IPS-18a (cell line): ENCODE data around the gene ETNK2.
"Not testable (repeated sequence)": the region's sequence is repeated elsewhere in the genome, so short reads cannot be mapped to it uniquely, and the experiment has no call there.

Experiments used
- H3K27ac ChIP-seq: one replicate; pipeline ENCODE4 v1.5.1; 2013; ENCODE audit warnings: low read length
- H3K27me3 ChIP-seq: one replicate; pipeline ENCODE4 v1.6.1; 2013; ENCODE audit warnings: mild to moderate bottlenecking, low read length; ENCODE audit not compliant: control insufficient read depth, insufficient read depth
- H3K36me3 ChIP-seq: one replicate; pipeline ENCODE4 v1.6.1; 2013; ENCODE audit warnings: low read depth, low read length; ENCODE audit not compliant: control insufficient read depth
- H3K4me1 ChIP-seq: one replicate; pipeline ENCODE4 v1.6.1; 2013; ENCODE audit warnings: low read depth, low read length; ENCODE audit not compliant: control insufficient read depth
- H3K4me3 ChIP-seq: one replicate; pipeline ENCODE4 v1.5.1; 2013; ENCODE audit warnings: low read length
- H3K9ac ChIP-seq: one replicate; pipeline ENCODE4 v1.6.1; 2013; ENCODE audit warnings: mild to moderate bottlenecking, low read length, moderate library complexity
- H3K9me3 ChIP-seq: one replicate; pipeline ENCODE4 v1.6.1; 2013; ENCODE audit warnings: low read depth, low read length; ENCODE audit not compliant: control insufficient read depth

Gene ETNK2

DNA sequence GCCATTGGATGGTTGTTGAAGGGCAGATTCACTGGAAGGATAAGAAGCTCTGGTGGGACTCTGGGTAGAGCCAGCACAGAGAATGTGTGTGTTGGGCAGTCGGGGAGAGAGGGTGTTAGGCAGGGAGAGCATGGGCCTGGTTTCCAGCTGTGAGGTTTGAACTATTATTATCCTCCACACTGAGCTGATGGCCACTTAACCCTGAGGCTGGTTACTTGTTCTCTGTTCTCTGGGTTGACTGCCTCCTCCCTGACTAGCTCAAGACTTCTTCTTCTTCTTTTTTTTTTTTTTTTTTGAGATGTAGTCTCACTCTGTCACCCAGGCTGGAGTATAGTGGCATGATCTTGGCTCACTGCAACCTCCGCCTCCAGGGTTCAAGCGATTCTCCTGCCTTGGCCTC lies 61.7 kb downstream of the ETNK2 start:
- not testable (repeated sequence) for H3K4me3 ChIP-seq, H3K9me3 ChIP-seq, H3K9ac ChIP-seq, H3K36me3 ChIP-seq, H3K27me3 ChIP-seq, H3K27ac ChIP-seq
- H3K4me1 ChIP-seq, result peaks cover 71% of the 10 kb centered on the region

- H3K36me3 ChIP-seq, result no peaks in the 10 kb centered on the region
- H3K9ac ChIP-seq, result no peak overlapping the region
- H3K4me3 ChIP-seq, result no peak overlapping the region
- H3K27ac ChIP-seq, result no peak overlapping the region
- peaks cover 70% of the 10 kb centered on the region for H3K4me1 ChIP-seq
- no peaks in the 10 kb centered on the region for H3K9me3 ChIP-seq
- H3K27me3 ChIP-seq, result no peaks in the 10 kb centered on the region
Measured at GRCh38 chr1:204089044-204089751, 62.6 kb downstream of the ETNK2 start.

DNA sequence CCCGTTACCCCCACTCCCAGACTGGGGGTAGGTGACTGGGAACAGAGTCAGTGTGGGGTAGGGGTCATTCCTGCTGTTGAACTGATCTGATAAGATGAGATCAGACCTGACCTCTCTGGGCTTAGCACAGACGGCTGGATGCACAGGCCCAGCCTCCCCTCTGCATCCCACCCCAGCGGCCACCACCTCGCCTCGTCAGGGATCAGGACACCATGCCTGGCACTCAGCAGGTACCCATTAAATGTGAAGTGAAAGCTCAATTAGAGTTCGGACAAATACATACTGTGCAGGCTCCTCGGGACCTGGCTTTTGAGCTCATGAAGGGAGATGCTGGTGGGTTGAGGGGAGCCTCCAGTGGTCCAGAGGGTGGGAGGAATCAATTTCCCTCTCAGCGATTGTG lies 63.2 kb downstream of the ETNK2 start:
- no peaks in the 10 kb centered on the region for H3K27me3 ChIP-seq
- H3K4me3 ChIP-seq, result no peak overlapping the region
- no peaks in the 10 kb centered on the region for H3K9me3 ChIP-seq
- no peak overlapping the region for H3K27ac ChIP-seq
- H3K4me1 ChIP-seq, result peaks cover 70% of the 10 kb centered on the region
- no peaks in the 10 kb centered on the region for H3K36me3 ChIP-seq
- no peak overlapping the region for H3K9ac ChIP-seq

DNA sequence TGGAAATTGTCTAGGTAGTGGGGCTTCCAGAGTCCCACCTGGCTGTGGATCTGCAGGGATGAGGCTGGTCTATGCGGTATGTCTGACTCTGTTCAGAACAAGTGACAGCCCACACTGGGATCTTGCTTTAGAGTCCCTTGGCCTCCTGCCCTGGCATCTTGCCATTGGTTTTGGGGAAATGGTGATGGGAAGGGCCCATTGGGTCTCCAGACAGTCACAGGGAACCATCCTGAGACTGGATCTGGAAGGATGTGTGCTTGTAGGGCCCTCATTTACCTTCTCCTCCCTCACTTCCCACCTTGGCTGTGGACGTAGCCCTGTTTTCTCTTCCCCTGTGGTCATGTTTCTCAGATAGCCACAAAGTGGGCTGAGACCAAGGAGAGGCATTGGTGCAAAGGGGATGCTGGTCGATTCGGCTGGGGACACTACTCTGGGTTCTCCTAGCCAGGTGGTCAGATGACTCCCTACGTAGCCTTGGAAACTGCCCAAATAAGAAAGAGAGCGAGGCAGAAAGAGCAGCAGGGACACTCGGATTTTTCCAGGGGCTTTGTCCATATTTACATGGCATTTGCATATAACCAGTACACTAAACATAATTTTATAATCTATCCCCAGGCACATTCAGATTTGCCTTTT lies 63.8 kb downstream of the ETNK2 start:
- Histone ChIP-seq H3K9me3 (no peaks in the 10 kb centered on the region), H3K36me3 (no peaks in the 10 kb centered on the region), H3K9ac (no peak overlapping the region), H3K4me1 (peaks cover 70% of the 10 kb centered on the region), H3K27ac (no peak overlapping the region), H3K27me3 (no peaks in the 10 kb centered on the region), H3K4me3 (no peak overlapping the region)

GRCh38 chr1:204087181-204087892 lies 64.5 kb downstream of the ETNK2 start:
- Histone ChIP-seq H3K36me3 (no peaks in the 10 kb centered on the region), H3K27me3 (no peaks in the 10 kb centered on the region), H3K4me1 (peaks cover 70% of the 10 kb centered on the region), H3K27ac (no peak overlapping the region), H3K4me3 (no peak overlapping the region), H3K9me3 (no peaks in the 10 kb centered on the region), H3K9ac (no peak overlapping the region)

GRCh38 chr1:204085876-204086275 lies 66.0 kb downstream of the ETNK2 start:
- Histone ChIP-seq H3K27ac (no peak overlapping the region), H3K4me3 (no peak overlapping the region), H3K4me1 (peaks cover 75% of the 10 kb centered on the region), H3K9me3 (no peaks in the 10 kb centered on the region), H3K9ac (no peak overlapping the region), H3K27me3 (no peaks in the 10 kb centered on the region), H3K36me3 (no peaks in the 10 kb centered on the region)

DNA sequence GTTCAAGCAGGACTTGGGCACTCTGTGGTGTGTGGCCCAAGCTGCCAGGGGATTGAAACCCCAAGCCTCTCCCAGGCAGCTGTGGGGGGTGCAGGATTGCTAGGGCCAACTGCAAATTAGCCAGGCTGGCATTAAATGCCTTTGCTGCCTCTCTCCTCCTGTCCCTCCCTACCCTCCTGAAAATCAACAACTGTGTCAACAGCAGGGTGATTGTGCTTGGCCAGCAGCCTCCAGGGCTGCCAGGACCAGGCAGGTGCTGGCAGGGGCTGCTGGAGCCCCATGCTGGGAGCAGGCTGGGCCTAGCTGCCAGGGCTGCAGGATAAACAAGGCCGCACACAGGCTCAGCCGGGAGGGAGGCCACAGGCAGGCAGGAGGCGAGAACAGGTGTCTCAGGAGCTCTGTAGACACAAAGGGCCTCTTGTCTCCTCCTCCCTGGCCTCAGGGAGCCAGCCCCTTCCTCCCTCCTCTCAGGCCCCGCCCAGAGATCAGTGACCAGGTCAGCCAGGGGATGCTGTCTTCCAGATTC lies 67.5 kb downstream of the ETNK2 start:
- H3K36me3 ChIP-seq, result no peaks in the 10 kb centered on the region
- no peak overlapping the region for H3K4me3 ChIP-seq
- peak overlapping the region; percentile 0 for H3K9ac ChIP-seq
- H3K27ac ChIP-seq, result no peak overlapping the region
- no peaks in the 10 kb centered on the region for H3K9me3 ChIP-seq
- no peaks in the 10 kb centered on the region for H3K27me3 ChIP-seq
- H3K4me1 ChIP-seq, result peaks cover 74% of the 10 kb centered on the region

DNA sequence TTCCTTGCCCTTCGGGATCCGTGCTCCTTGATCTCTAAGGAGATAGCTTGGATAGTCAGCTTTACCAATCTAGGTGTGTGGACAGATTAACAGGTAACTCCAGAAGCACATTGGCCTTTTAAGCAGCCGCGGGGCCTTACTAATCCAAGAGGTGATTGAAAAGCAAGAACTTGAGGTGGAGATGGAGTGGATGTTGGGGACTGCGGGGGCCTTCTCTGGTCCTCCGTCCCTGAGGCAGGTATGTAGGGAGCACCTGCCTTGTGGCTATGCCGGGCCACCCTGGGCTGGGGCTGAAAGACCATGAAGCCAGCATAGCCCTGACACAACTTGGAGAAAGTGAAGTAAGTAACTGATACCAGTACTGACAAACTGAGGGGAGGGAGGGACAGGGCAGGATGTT lies 68.4 kb downstream of the ETNK2 start:
- Histone ChIP-seq H3K9me3 (no peaks in the 10 kb centered on the region), H3K4me1 (peaks cover 71% of the 10 kb centered on the region), H3K27ac (no peak overlapping the region), H3K9ac (peak overlapping the region; percentile 0), H3K27me3 (no peaks in the 10 kb centered on the region), H3K4me3 (no peak overlapping the region), H3K36me3 (no peaks in the 10 kb centered on the region)

- no peaks in the 10 kb centered on the region for H3K27me3 ChIP-seq
- no peak overlapping the region for H3K9ac ChIP-seq
- no peaks in the 10 kb centered on the region for H3K9me3 ChIP-seq
- H3K4me3 ChIP-seq, result no peak overlapping the region
- no peaks in the 10 kb centered on the region for H3K36me3 ChIP-seq
- H3K4me1 ChIP-seq, result peaks cover 72% of the 10 kb centered on the region
- no peak overlapping the region for H3K27ac ChIP-seq
Measured at GRCh38 chr1:204081791-204082513, 69.9 kb downstream of the ETNK2 start.

DNA sequence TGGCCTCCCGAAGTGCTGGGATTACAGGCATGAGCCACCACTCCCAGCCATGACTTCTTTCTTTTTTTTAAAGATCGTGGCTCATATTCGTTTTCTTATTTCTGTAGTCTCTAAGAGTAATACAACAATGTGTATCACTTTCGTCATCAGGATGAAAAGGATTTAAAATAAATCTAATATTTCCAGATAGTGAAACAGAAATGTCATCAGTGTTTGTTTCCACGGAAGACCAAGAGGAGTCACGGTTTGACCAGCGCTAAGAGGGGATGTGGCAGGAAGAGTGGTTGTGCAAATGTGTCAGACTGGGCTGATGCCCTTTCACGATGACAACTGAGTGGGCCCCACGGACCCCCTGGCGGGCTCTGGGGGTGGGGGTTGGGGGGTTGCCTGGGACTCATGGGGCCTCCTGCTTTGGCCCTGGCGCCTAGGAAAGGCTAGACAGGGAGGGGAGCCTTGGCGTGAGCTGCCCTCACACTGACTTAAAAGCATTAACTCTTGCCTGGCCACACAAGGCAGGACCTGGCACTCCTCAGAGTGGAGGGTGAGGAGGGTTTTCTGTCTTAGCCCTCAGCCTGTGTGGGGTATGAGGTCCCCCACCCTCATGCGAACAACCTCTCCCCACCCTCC lies 70.6 kb downstream of the ETNK2 start:
- peak overlapping the region; percentile 50 for H3K27ac ChIP-seq
- H3K9ac ChIP-seq, result peak overlapping the region; percentile 21
- H3K9me3 ChIP-seq, result no peaks in the 10 kb centered on the region
- no peak overlapping the region for H3K4me3 ChIP-seq
- no peaks in the 10 kb centered on the region for H3K27me3 ChIP-seq
- no peaks in the 10 kb centered on the region for H3K36me3 ChIP-seq
- peaks cover 79% of the 10 kb centered on the region for H3K4me1 ChIP-seq
